Measurements from ENCODE around the gene FOSL1.

The FOSL1 gene

GRCh38 chr11:65932558-65932919 lies 32.4 kb upstream of the FOSL1 start:
- ChIA-PET POLR2A (ENCODE audit: low non-redundant PET) (no interaction called here), CTCF (interaction anchor here (0.7 to 1.0 kb wide), 3 partner anchors 90 to 267 kb away, joined by 3 to 4 read pairs (median 3); no protein-coding TSS in a partner anchor)
- H3K27ac ChIP-seq = no peak overlapping the region
- DNase-seq (ENCODE audit: low spot score) = no peak
- TF ChIP-seq, protein P1, sequence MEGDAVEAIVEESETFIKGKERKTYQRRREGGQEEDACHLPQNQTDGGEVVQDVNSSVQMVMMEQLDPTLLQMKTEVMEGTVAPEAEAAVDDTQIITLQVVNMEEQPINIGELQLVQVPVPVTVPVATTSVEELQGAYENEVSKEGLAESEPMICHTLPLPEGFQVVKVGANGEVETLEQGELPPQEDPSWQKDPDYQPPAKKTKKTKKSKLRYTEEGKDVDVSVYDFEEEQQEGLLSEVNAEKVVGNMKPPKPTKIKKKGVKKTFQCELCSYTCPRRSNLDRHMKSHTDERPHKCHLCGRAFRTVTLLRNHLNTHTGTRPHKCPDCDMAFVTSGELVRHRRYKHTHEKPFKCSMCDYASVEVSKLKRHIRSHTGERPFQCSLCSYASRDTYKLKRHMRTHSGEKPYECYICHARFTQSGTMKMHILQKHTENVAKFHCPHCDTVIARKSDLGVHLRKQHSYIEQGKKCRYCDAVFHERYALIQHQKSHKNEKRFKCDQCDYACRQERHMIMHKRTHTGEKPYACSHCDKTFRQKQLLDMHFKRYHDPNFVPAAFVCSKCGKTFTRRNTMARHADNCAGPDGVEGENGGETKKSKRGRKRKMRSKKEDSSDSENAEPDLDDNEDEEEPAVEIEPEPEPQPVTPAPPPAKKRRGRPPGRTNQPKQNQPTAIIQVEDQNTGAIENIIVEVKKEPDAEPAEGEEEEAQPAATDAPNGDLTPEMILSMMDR (conservative IDR thresholded peaks at IDR 0.05; ENCODE audit: low read depth) = no peak

DNA sequence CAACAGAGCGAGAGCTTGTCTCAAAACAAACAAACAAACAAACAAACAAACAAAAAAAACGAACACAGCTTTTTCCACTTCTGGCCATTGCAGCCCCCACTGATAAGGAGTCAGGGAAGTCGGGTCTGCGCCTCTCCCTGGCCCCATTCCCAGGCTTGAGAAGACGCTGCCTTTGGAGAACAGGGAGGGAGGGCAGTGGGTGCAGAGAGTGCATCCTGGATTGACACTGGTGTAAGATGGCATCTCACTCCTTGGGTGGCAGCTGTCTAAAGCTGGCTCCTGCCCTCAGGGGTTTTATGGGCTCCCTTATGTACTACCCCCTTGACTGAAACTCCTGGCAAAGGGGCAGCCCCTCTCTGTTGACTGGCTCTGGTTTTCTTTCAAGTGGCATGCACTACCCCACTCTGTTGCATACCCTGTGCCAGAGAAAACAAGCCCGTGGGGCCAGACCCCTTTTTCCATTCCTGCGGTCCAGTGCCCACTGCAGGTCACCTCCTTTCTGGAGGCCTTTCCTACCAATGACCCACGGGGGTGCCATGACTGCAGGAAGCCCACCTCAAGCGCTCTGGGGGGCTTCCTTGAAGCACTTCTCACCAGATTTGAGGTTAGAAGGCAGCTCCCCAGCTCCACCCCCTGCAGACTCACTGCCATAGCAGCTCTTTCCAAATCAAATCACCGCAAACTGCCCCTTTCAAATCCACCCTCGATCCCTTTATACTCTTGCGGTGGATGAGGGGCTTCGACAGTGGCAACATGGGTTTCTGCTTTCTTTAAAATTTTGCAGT lies 31.8 kb upstream of the FOSL1 start:
- no peak for DNase-seq (ENCODE audit: low spot score)
- POLR2A ChIA-PET (ENCODE audit: low non-redundant PET) = no interaction called here
- no peak overlapping the region for H3K27ac ChIP-seq
- CTCF ChIA-PET = interaction anchor here (1.0 kb wide), 1 partner anchor 90 kb away, joined by 4 read pairs; no protein-coding TSS in a partner anchor
- TF ChIP-seq, protein P1 (conservative IDR thresholded peaks at IDR 0.05; ENCODE audit: low read depth) = no peak

DNA sequence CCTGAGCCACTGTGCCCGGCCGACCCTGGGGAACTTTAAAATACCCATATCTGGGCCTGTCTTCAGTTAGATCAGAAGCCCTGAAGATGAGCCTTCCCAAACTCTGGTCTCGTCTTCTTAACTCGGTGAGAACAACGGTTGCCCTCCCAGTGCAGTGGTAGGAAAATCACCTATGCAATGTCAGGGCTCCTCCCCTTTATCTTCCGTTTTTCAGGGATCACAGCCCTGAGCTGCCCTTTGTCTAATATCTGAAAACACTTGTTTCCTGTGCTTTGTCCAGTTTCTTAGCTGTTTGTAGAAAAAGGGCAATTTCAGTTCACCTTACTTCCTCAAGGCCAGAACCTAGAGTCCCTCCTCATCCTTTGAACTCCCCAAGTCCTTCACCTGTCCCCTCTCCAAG lies 28.5 kb upstream of the FOSL1 start:
- CTCF ChIA-PET = no interaction called here
- TF ChIP-seq, protein P1 (conservative IDR thresholded peaks at IDR 0.05; ENCODE audit: low read depth) = no peak
- H3K27ac ChIP-seq = no peak overlapping the region
- DNase-seq (ENCODE audit: low spot score) = no peak
- POLR2A ChIA-PET (ENCODE audit: low non-redundant PET) = no interaction called here

DNA sequence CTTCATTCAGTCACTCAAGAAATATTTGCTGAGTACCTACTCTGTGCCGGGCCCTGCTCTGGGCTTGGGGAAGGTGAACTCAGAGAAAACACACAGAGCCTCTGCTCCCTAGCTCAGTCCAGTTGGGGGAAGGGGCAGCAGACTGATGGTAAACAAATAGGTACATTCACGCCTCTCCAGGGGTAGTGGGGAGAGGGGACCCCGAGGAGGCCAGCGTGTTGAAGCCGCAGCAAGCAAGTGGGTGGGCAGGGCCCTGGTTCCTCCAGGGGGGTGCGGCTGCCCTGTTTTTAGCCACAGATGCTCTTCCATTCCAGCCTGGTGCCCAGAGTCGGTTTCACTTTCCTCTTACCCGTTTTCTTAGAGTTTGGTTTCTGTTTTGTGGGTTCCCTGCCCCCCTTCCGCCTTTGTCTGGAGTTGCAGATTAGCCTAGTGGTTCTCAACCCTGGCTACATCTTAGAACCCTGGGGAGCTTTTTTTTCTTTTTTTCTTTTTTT lies 27.8 kb upstream of the FOSL1 start:
- DNase-seq (ENCODE audit: low spot score) = no peak
- POLR2A ChIA-PET (ENCODE audit: low non-redundant PET) = no interaction called here
- CTCF ChIA-PET = interaction anchor here (0.6 kb wide), 1 partner anchor 95 kb away, joined by 5 read pairs; no protein-coding TSS in a partner anchor
- TF ChIP-seq, protein P1 (conservative IDR thresholded peaks at IDR 0.05; ENCODE audit: low read depth) = no peak
- peak overlapping the region; percentile 33; the same call in 1 of the 2 replicates for H3K27ac ChIP-seq

DNA sequence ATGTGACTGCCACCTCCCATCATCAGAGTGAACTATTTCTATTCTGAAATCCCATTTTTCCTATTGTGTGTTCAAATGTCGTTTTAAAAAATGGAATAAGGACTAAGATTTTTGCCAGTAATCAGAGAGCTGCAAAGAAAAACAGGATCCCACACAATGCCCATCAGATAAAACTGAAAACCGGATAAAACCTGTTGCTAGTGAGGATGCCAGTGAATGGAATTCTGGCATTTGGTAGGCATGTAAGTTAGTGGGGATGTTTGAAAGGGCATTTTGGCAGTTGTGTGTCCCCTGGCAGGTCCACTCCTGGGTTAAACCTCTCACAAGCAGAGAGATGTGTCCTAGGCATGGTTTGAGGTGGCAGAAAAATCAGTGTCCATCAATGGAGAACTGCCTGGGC lies 25.2 kb upstream of the FOSL1 start:
- ChIA-PET CTCF (no interaction called here), POLR2A (ENCODE audit: low non-redundant PET) (interaction anchor here (0.7 kb wide), 1 partner anchor 9 kb away, joined by 3 read pairs; no protein-coding TSS in a partner anchor)
- no peak for DNase-seq (ENCODE audit: low spot score)
- H3K27ac ChIP-seq = no peak overlapping the region
- TF ChIP-seq, protein P1 (conservative IDR thresholded peaks at IDR 0.05; ENCODE audit: low read depth) = no peak

DNA sequence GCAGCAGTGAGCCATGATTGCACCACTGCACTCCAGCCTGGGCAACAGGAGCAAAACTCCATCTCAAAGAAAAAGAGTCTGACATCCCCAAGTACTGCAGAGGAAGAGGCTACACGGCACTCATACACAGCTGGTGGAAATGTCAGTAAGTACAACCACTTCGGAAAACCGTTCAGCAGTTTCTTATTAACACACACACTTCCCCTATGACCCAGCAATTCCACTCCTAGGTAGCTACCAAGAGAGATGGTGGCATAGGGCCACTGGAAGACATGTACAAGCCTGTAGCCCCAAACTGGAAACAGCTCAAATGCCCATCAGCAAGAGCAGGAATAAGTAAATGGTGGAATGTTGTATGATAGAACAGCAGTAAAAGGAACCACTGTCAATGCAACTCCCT lies 22.4 kb upstream of the FOSL1 start:
- no peak for DNase-seq (ENCODE audit: low spot score)
- ChIA-PET POLR2A (ENCODE audit: low non-redundant PET) (interaction anchor here (0.6 to 1.1 kb wide), 4 partner anchors 31 to 147 kb away, joined by 3 read pairs; no protein-coding TSS in a partner anchor), CTCF (no interaction called here)
- H3K27ac ChIP-seq = peak overlapping the region; percentile 93
- TF ChIP-seq, protein P1 (conservative IDR thresholded peaks at IDR 0.05; ENCODE audit: low read depth) = no peak
